MG63 (cell line): ENCODE measurements around the gene PPP3CA. TPM values are rescaled to one million over a fixed set of nuclear protein-coding genes. Genes with fewer than 3 reads are reported as not detected.
"Not testable (repeated sequence)": the region's sequence is repeated elsewhere in the genome, so short reads cannot be mapped to it uniquely, and the experiment has no call there.

Source experiments
- DNase-seq: peaks from one replicate; pipeline ENCODE4 v3.0.0-alpha.2; 2020
- H3K27me3 ChIP-seq: fragments of 250-450 bp; sonication (Bioruptor Pico); 2 replicates; pipeline ENCODE4 v1.5.1; 2020; ENCODE audit warnings: mild to moderate bottlenecking, moderate library complexity
- H3K36me3 ChIP-seq: fragments of 250-450 bp; sonication (Bioruptor Pico); 2 replicates; pipeline ENCODE4 v1.5.1; 2020; ENCODE audit warnings: mild to moderate bottlenecking, moderate library complexity
- H3K4me3 ChIP-seq: fragments of 250-450 bp; sonication (Bioruptor Pico); 2 replicates; pipeline ENCODE4 v1.5.1; 2020; ENCODE audit warnings: mild to moderate bottlenecking, moderate library complexity
- H3K9me3 ChIP-seq: fragments of 250-450 bp; sonication (Bioruptor Pico); 2 replicates; pipeline ENCODE4 v1.5.1; 2020; ENCODE audit warnings: mild to moderate bottlenecking, moderate library complexity
- total RNA-seq: library from RNA; depleted of rRNA; stranded (reverse); fragments of >200 nt; shearing (Covaris generic); gene quantifications from 2 replicates; pipeline ENCODE4 v1.2.3, GENCODE V29; 2014; ENCODE audit warnings: low replicate concordance

The PPP3CA gene
- total RNA-seq, 1 experiment from 2014 or later = 25.4 TPM

DNA sequence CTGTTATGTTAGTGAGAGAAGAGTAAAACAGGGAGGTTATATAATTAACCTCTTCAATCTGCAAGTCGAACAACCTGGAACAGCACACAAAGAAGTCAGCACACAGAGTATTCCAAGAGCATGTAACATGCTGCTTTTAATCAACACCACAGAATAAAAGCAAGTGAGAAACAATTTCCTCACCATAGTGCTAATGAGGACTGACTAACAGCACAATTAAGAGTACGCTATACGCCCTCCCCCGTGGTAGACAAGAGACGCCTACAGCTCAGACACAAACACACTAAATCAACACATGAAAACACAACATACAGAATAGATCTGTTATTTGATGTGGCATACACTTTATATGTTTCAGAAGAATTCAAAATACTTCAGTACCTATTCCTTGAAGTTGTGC, 103.0 kb downstream of the PPP3CA start:
- Histone ChIP-seq H3K36me3 (no peaks in the 10 kb centered on the region), H3K9me3 (no peaks in the 10 kb centered on the region), H3K4me3 (no peak overlapping the region), H3K27me3 (no peaks in the 10 kb centered on the region)
- no peak for DNase-seq

DNA sequence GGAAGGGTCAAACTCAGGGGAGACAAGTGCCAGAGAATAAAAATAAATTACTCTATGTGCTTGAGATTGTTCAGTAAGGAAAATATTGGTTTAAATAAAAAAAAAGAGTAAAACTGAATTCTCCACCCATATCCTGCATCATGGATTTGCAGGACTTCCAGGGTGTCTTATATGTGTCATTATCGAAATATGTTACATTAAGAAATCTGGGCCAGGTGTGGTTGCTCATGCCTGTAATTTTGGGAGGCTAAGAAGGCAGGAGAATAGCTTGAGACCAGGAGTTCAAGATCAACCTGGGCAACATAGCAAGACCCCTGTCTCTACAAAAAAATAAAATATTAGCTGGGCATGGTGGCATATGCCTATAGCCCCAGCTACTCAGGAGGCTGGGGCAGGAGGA, 104.9 kb downstream of the PPP3CA start:
- no peaks in the 10 kb centered on the region for H3K27me3 ChIP-seq
- DNase-seq = no peak
- no peaks in the 10 kb centered on the region for H3K36me3 ChIP-seq
- no peak overlapping the region for H3K4me3 ChIP-seq
- H3K9me3 ChIP-seq = no peaks in the 10 kb centered on the region

DNA sequence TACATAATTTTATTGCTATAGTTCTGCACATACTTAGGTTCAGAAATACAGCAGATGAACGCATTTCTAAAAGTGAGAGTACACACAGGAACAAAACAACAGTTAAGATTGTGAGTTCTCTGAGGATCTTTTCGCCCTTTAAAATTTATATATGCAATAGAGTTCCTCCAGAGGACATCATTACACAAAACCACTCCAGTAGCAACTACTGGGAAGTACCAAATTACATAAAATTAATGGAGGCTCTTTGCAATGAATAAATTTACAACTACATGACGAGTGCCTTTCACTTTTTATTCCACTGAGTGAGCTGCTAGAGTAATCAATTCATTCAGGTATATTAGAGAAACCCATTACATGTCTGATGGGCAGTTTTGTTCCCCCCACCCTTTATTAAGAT, 107.2 kb downstream of the PPP3CA start:
- DNase-seq = no peak
- no peaks in the 10 kb centered on the region for H3K9me3 ChIP-seq
- H3K36me3 ChIP-seq = no peaks in the 10 kb centered on the region
- no peaks in the 10 kb centered on the region for H3K27me3 ChIP-seq
- no peak overlapping the region for H3K4me3 ChIP-seq

DNA sequence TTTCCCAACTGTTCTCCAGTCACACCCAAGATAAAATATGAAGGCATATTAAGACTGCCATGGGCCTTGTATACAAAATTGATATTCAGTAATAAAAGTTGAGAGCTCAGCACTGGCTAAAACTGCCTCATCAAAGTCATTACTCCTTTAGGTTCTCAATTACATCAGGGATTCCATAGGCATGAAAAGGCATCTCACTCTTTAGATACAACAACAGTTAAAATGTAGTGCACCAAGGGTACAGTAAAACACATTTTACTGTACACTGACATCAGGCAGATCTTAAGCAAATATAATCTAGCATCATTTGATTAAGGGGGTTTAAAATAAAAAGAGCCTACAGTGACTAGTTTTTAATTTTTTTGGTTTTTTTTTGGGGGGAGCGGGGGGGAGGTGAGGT, 107.7 kb downstream of the PPP3CA start:
- no peaks in the 10 kb centered on the region for H3K9me3 ChIP-seq
- H3K4me3 ChIP-seq = no peak overlapping the region
- DNase-seq = no peak
- H3K27me3 ChIP-seq = no peaks in the 10 kb centered on the region
- no peaks in the 10 kb centered on the region for H3K36me3 ChIP-seq

DNA sequence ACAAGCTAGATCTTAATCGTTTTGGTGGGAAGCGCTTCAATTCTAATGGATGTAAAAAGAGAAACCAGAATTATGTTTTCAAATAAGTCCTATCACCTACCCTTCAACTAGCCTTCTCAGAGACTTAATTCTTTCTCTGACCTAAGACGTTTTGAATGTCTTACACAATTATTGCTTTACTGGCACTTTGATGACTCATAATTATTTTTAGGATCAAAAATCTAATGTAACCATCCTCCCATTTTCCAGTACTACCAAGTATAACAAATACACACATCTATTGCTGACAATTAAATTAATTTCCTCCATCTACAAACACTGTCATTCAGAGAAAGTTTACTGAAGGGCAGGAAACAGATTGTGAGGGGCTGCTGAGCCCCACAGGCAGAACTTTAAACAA, 108.6 kb downstream of the PPP3CA start:
- no peaks in the 10 kb centered on the region for H3K27me3 ChIP-seq
- no peak overlapping the region for H3K4me3 ChIP-seq
- no peaks in the 10 kb centered on the region for H3K36me3 ChIP-seq
- no peak for DNase-seq
- H3K9me3 ChIP-seq = no peaks in the 10 kb centered on the region

DNA sequence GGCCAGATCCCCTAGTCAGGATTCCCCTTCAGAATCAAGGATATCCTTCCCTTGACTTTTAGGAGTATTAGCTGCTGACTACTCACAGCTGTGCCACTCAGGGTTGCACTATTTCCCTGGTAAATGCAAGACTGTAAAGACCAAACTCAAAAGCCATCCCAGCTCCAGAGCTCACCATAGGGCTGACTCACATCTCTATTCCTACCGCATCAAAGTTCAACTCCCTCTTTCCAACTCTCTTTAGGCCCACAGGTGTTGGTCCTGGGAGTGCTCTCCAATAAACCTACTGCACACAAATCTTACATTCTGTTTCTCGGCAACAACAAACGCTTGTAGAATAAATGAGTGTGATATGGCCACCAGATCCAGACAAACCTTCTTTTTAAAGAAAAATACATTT, 109.6 kb downstream of the PPP3CA start:
- Histone ChIP-seq H3K4me3 (no peak overlapping the region), H3K9me3 (no peaks in the 10 kb centered on the region), H3K36me3 (no peaks in the 10 kb centered on the region), H3K27me3 (no peaks in the 10 kb centered on the region)
- DNase-seq = no peak

- no peak overlapping the region for H3K4me3 ChIP-seq
Observed at GRCh38 chr4:101236097-101236496, 111.2 kb downstream of the PPP3CA start.

DNA sequence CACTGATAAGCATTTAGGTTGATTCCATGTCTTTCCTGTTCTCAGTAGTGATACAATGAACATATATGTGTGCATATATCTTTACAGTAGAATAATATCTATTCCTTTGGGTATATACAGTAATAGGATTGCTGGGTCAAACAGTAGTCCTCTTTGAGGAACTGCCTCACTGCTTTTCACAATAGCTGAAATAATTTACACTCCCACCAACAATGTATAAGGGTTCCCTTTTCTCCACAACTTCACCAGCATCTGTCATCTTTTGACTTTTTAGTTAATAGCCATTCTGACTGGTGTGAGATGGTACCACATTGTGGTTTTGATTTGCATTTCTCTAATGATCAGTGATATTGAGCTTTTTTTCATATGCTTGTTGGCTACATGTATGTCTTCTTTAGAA, 113.2 kb downstream of the PPP3CA start:
- not testable (repeated sequence) for H3K27me3 ChIP-seq, H3K9me3 ChIP-seq, H3K36me3 ChIP-seq, DNase-seq, H3K4me3 ChIP-seq

More at GRCh38 chr4:101236097-101236496, 111.2 kb downstream of the PPP3CA start:
- no peak for DNase-seq
- Histone ChIP-seq H3K36me3 (no peaks in the 10 kb centered on the region), H3K9me3 (no peaks in the 10 kb centered on the region), H3K27me3 (no peaks in the 10 kb centered on the region)

GRCh38 chr4:101232074-101232776, 115.1 kb downstream of the PPP3CA start:
- no peaks in the 10 kb centered on the region for H3K9me3 ChIP-seq
- no peak overlapping the region for H3K4me3 ChIP-seq
- no peaks in the 10 kb centered on the region for H3K36me3 ChIP-seq
- DNase-seq = peak; percentile 71
- H3K27me3 ChIP-seq = no peaks in the 10 kb centered on the region

- H3K27me3 ChIP-seq = no peaks in the 10 kb centered on the region
- DNase-seq = no peak
- H3K9me3 ChIP-seq = no peaks in the 10 kb centered on the region
- H3K36me3 ChIP-seq = no peaks in the 10 kb centered on the region
- H3K4me3 ChIP-seq = no peak overlapping the region
Observed at GRCh38 chr4:101230801-101231426, 116.4 kb downstream of the PPP3CA start.

- H3K36me3 ChIP-seq = no peaks in the 10 kb centered on the region
- H3K4me3 ChIP-seq = no peak overlapping the region
- H3K27me3 ChIP-seq = no peaks in the 10 kb centered on the region
- DNase-seq = no peak
- H3K9me3 ChIP-seq = no peaks in the 10 kb centered on the region
Observed at GRCh38 chr4:101229116-101229515, 118.2 kb downstream of the PPP3CA start.

- no peak for DNase-seq
- H3K9me3 ChIP-seq = no peaks in the 10 kb centered on the region
- H3K4me3 ChIP-seq = no peak overlapping the region
- no peaks in the 10 kb centered on the region for H3K36me3 ChIP-seq
- H3K27me3 ChIP-seq = no peaks in the 10 kb centered on the region
Observed at GRCh38 chr4:101227715-101228114, 119.6 kb downstream of the PPP3CA start.

- H3K36me3 ChIP-seq = no peaks in the 10 kb centered on the region
- H3K4me3 ChIP-seq = no peak overlapping the region
- H3K9me3 ChIP-seq = no peaks in the 10 kb centered on the region
- DNase-seq = no peak
- no peaks in the 10 kb centered on the region for H3K27me3 ChIP-seq
Observed at GRCh38 chr4:101224358-101225218, 122.7 kb downstream of the PPP3CA start.

- Histone ChIP-seq H3K36me3 (no peaks in the 10 kb centered on the region), H3K9me3 (no peaks in the 10 kb centered on the region), H3K27me3 (no peaks in the 10 kb centered on the region), H3K4me3 (no peak overlapping the region)
- no peak for DNase-seq
Observed at GRCh38 chr4:101222156-101222845, 125.0 kb downstream of the PPP3CA start.

DNA sequence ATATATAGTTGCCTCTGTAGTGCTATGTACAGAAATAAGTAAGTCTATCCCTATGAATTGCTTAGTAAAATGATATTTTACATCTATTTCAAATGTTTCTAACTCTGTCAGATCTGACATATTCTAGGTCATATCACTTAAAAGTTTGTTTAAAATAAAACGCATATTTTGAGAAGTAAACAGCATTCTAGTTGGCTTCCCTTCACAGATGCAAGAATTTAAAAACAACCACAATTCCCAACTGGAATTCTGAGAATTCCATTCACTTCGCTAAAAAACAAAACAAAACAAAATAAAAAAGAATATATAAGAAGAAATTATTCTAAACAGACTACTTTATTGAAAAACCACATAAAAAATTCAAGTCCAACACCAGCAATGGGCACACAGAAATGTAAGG, 126.0 kb downstream of the PPP3CA start:
- no peak overlapping the region for H3K4me3 ChIP-seq
- no peaks in the 10 kb centered on the region for H3K36me3 ChIP-seq
- H3K27me3 ChIP-seq = no peaks in the 10 kb centered on the region
- no peak for DNase-seq
- no peaks in the 10 kb centered on the region for H3K9me3 ChIP-seq

DNA sequence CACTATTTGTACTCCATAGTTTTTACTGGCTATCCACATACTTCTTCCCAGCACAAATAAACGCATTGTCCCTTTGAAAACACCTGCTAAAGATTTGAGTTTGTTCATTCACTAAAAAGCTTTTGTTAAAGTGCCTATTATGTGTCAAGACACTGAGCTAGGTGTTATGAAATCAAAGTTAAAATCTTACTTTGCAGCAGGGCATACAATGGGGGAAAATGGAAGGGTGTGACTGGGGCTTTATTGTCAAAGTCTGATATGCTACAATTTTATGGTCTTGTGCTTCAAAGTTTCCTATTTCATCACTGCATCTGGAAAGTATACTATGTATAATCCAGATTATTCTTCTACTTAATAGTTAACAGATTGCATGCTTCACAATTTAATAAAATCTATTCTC, 128.4 kb downstream of the PPP3CA start:
- no peak overlapping the region for H3K4me3 ChIP-seq
- H3K27me3 ChIP-seq = no peaks in the 10 kb centered on the region
- no peaks in the 10 kb centered on the region for H3K36me3 ChIP-seq
- H3K9me3 ChIP-seq = no peaks in the 10 kb centered on the region
- DNase-seq = no peak

DNA sequence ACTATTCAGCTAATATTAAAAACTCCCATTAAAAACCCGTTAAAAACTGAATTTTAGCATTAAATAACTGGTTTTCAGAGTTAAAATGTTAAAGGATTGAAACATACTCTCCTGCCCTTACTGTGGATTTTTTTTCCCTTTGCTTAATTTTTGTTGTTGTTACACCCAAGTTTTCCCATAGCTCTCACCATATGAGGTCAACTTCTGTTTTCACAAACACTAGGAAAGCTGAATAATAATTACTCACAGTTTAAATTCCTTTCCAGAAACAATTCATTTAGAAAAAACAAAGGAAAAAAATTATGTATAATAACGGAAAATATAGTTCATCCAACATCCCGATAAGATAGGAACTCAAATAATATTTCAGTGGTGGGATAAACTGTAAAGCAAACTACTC, 129.0 kb downstream of the PPP3CA start:
- Histone ChIP-seq H3K27me3 (no peaks in the 10 kb centered on the region), H3K9me3 (no peaks in the 10 kb centered on the region), H3K36me3 (no peaks in the 10 kb centered on the region), H3K4me3 (no peak overlapping the region)
- no peak for DNase-seq
